Naive thymus-derived CD8-positive, alpha-beta T cell (primary cell): ENCODE results near the gene BCAS1. TPM values are rescaled to one million over a fixed set of nuclear protein-coding genes. Genes with fewer than 3 reads are reported as not detected.
A peak's percentile ranks its signal among the peaks of the same experiment; 100 is the strongest.

Experiments used
- ATAC-seq, 2 donors: fragments of 150-1000 bp; cut with Tn5 transposase in 1 of 2; sonication (Bioruptor Pico), chemical (Tn5 transposase) in 1 of 2; 1 replicate in 1 of 2; 2 replicates in 1 of 2; pipeline ENCODE4 v1.10.0; 2021; ENCODE audit warnings: mild to moderate bottlenecking in 2 of 2, moderate library complexity in 2 of 2
- POLR2A ChIA-PET: fragments of 350-600 bp; sonication (Branson Sonifier 250); formaldehyde crosslinking; loops from one replicate; lab custom pipeline; 2021; ENCODE audit warnings: antibody characterized with exemption; lab: Charles Lee
- DNase-seq, 10 donors: peaks; one replicate each; pipeline versions ENCODE4 v3.0.0 to v3.0.0-alpha.2; 2020 to 2022
- H3K27ac Mint-ChIP-seq, 10 donors: one replicate each; pipeline ENCODE4 v1.8.0; 2020 to 2022; ENCODE audit warnings: mild to moderate bottlenecking in 10 of 10, mixed read lengths in 10 of 10, moderate library complexity in 4 of 10, inconsistent platforms in 1 of 10
- H3K27me3 Mint-ChIP-seq, 5 donors: one replicate each; pipeline ENCODE4 v1.8.0; 2021 to 2022; ENCODE audit warnings: mixed read lengths in 5 of 5
- H3K36me3 Mint-ChIP-seq, 3 donors: one replicate each; pipeline ENCODE4 v1.8.0; 2020 to 2022; ENCODE audit warnings: mixed read lengths in 3 of 3, mild to moderate bottlenecking in 2 of 3, inconsistent platforms in 1 of 3
- H3K4me1 Mint-ChIP-seq, 4 donors: one replicate each; pipeline ENCODE4 v1.8.0; 2021 to 2022; ENCODE audit warnings: mixed read lengths in 4 of 4
- H3K4me3 Mint-ChIP-seq, 10 donors: one replicate each; pipeline ENCODE4 v1.8.0; 2020 to 2022; ENCODE audit warnings: mild to moderate bottlenecking in 10 of 10, mixed read lengths in 10 of 10, moderate library complexity in 6 of 10, inconsistent platforms in 1 of 10
- H3K9me3 Mint-ChIP-seq, 9 donors: one replicate each; pipeline ENCODE4 v1.8.0; 2020 to 2022; ENCODE audit warnings: mixed read lengths in 9 of 9, mild to moderate bottlenecking in 3 of 9, inconsistent platforms in 1 of 9, moderate library complexity in 1 of 9
- polyA plus RNA-seq, 3 donors: library from polyadenylated mRNA; unstranded; fragments of 300-500 nt; fragmentation: Illumina TruSeq; gene quantifications; one replicate each; pipeline ENCODE4 v1.2.3, GENCODE V29; 2021
- total RNA-seq, 8 experiments: library from RNA in 2 of 8; stranded (reverse) in 2 of 8; gene quantifications; one replicate each; pipeline ENCODE4 v1.2.3 and lab custom pipeline; 2021 to 2026

BCAS1 gene
- total and polyA plus RNA-seq, 5 experiments from 2014 or later = not detected

GRCh38 chr20:54099894-54100293 lies 29.5 kb upstream of the BCAS1 start:
- Mint-ChIP-seq H3K27me3 (peaks cover 0 to 6% (median 1%) of the 10 kb centered on the region in 5 donors), H3K9me3 (peaks cover 0 to 5% (median 0%) of the 10 kb centered on the region in 9 donors), H3K27ac (peak overlapping the region in 2 of 10 donors; percentile 9 to 16)

GRCh38 chr20:54098047-54098446 lies 27.7 kb upstream of the BCAS1 start:
- POLR2A ChIA-PET = no interaction called here
- Mint-ChIP-seq H3K27ac (peak overlapping the region in 1 of 10 donors; percentile 66), H3K4me3 (no peak overlapping the region), H3K36me3 (peaks cover 0 to 2% (median 0%) of the 10 kb centered on the region in 3 donors), H3K9me3 (peaks cover 0 to 5% (median 0%) of the 10 kb centered on the region in 9 donors), H3K27me3 (peaks cover 0 to 4% (median 1%) of the 10 kb centered on the region in 5 donors), H3K4me1 (peaks cover 2 to 7% (median 4%) of the 10 kb centered on the region in 4 donors)
- ATAC-seq = no peak
- no peak for DNase-seq

More at GRCh38 chr20:54099894-54100293, 29.5 kb upstream of the BCAS1 start:
- peaks cover 4 to 7% (median 6%) of the 10 kb centered on the region in 4 donors for H3K4me1 Mint-ChIP-seq
- ATAC-seq (no peak), DNase-seq (no peak)
- no peak overlapping the region for H3K4me3 Mint-ChIP-seq
- POLR2A ChIA-PET = no interaction called here
- H3K36me3 Mint-ChIP-seq = peaks cover 0 to 2% (median 0%) of the 10 kb centered on the region in 3 donors

- DNase-seq = no peak
Observed at GRCh38 chr20:54097236-54097529, 26.8 kb upstream of the BCAS1 start.

GRCh38 chr20:54095824-54096223 lies 25.4 kb upstream of the BCAS1 start:
- peaks cover 0 to 2% (median 0%) of the 10 kb centered on the region in 5 donors for H3K27me3 Mint-ChIP-seq
- no peak for DNase-seq
- H3K27ac Mint-ChIP-seq = no peak overlapping the region
- peaks cover 0 to 5% (median 0%) of the 10 kb centered on the region in 9 donors for H3K9me3 Mint-ChIP-seq
- no peak for ATAC-seq
- H3K36me3 Mint-ChIP-seq = peaks cover 0 to 2% (median 0%) of the 10 kb centered on the region in 3 donors
- POLR2A ChIA-PET = no interaction called here
- no peak overlapping the region for H3K4me3 Mint-ChIP-seq
- peaks cover 1 to 7% (median 4%) of the 10 kb centered on the region in 4 donors for H3K4me1 Mint-ChIP-seq

More at GRCh38 chr20:54097236-54097529, 26.8 kb upstream of the BCAS1 start:
- H3K27ac Mint-ChIP-seq = peak overlapping the region in 1 of 10 donors; percentile 56
- POLR2A ChIA-PET = interaction anchor here (0.8 kb wide), 1 partner anchor 31 kb away, joined by 4 read pairs; no protein-coding TSS in a partner anchor
- H3K9me3 Mint-ChIP-seq = peaks cover 0 to 5% (median 0%) of the 10 kb centered on the region in 9 donors
- H3K4me3 Mint-ChIP-seq = no peak overlapping the region
- ATAC-seq = no peak
- H3K36me3 Mint-ChIP-seq = peaks cover 0 to 2% (median 0%) of the 10 kb centered on the region in 3 donors
- peaks cover 0 to 3% (median 1%) of the 10 kb centered on the region in 5 donors for H3K27me3 Mint-ChIP-seq
- peaks cover 2 to 7% (median 4%) of the 10 kb centered on the region in 4 donors for H3K4me1 Mint-ChIP-seq

GRCh38 chr20:54094268-54094580 lies 23.8 kb upstream of the BCAS1 start:
- Mint-ChIP-seq H3K36me3 (no peaks in the 10 kb centered on the region), H3K4me3 (no peak overlapping the region), H3K9me3 (no peaks in the 10 kb centered on the region), H3K27ac (no peak overlapping the region), H3K27me3 (peaks cover 0 to 2% (median 0%) of the 10 kb centered on the region in 5 donors), H3K4me1 (peaks cover 7 to 16% (median 13%) of the 10 kb centered on the region in 4 donors)
- ATAC-seq (no peak), DNase-seq (no peak)
- POLR2A ChIA-PET = interaction anchor here (0.9 to 1.5 kb wide), 2 partner anchors 13 to 15 kb away, joined by 3 to 4 read pairs; no protein-coding TSS in a partner anchor

GRCh38 chr20:54093423-54094267 lies 23.3 kb upstream of the BCAS1 start:
- H3K36me3 Mint-ChIP-seq = no peaks in the 10 kb centered on the region
- peaks cover 7 to 16% (median 13%) of the 10 kb centered on the region in 4 donors for H3K4me1 Mint-ChIP-seq
- peaks cover 0 to 2% (median 0%) of the 10 kb centered on the region in 5 donors for H3K27me3 Mint-ChIP-seq
- no peak overlapping the region for H3K27ac Mint-ChIP-seq
- no peak for ATAC-seq
- no peak overlapping the region for H3K4me3 Mint-ChIP-seq
- POLR2A ChIA-PET = interaction anchor here (0.9 to 1.5 kb wide), 2 partner anchors 13 to 15 kb away, joined by 3 to 4 read pairs; no protein-coding TSS in a partner anchor
- DNase-seq = no peak
- no peaks in the 10 kb centered on the region for H3K9me3 Mint-ChIP-seq

- Mint-ChIP-seq H3K27ac (no peak overlapping the region), H3K36me3 (no peaks in the 10 kb centered on the region), H3K27me3 (peaks cover 0 to 2% (median 0%) of the 10 kb centered on the region in 5 donors), H3K4me3 (no peak overlapping the region), H3K9me3 (no peaks in the 10 kb centered on the region), H3K4me1 (peaks cover 7 to 15% (median 13%) of the 10 kb centered on the region in 4 donors)
- POLR2A ChIA-PET = no interaction called here
- ATAC-seq = no peak
- DNase-seq = no peak
Observed at GRCh38 chr20:54092021-54092420, 21.6 kb upstream of the BCAS1 start.

GRCh38 chr20:54091120-54091480 lies 20.7 kb upstream of the BCAS1 start:
- Mint-ChIP-seq H3K27ac (no peak overlapping the region), H3K27me3 (no peaks in the 10 kb centered on the region), H3K4me3 (no peak overlapping the region), H3K9me3 (no peaks in the 10 kb centered on the region), H3K36me3 (no peaks in the 10 kb centered on the region), H3K4me1 (peaks cover 5 to 9% (median 9%) of the 10 kb centered on the region in 4 donors)
- POLR2A ChIA-PET = no interaction called here
- DNase-seq (no peak), ATAC-seq (no peak)

GRCh38 chr20:54090230-54091119 lies 20.1 kb upstream of the BCAS1 start:
- DNase-seq (no peak), ATAC-seq (no peak)
- no peaks in the 10 kb centered on the region for H3K27me3 Mint-ChIP-seq
- peak overlapping the region in 3 of 10 donors; percentile 16 to 76 (median 24) for H3K27ac Mint-ChIP-seq
- no peaks in the 10 kb centered on the region for H3K9me3 Mint-ChIP-seq
- POLR2A ChIA-PET = no interaction called here
- H3K36me3 Mint-ChIP-seq = no peaks in the 10 kb centered on the region
- H3K4me1 Mint-ChIP-seq = peaks cover 5 to 9% (median 9%) of the 10 kb centered on the region in 4 donors
- no peak overlapping the region for H3K4me3 Mint-ChIP-seq

- Mint-ChIP-seq H3K36me3 (no peaks in the 10 kb centered on the region), H3K4me1 (peaks cover 8 to 12% (median 10%) of the 10 kb centered on the region in 4 donors), H3K27ac (no peak overlapping the region), H3K27me3 (no peaks in the 10 kb centered on the region), H3K4me3 (no peak overlapping the region), H3K9me3 (no peaks in the 10 kb centered on the region)
- no peak for DNase-seq
- no peak for ATAC-seq
- POLR2A ChIA-PET = no interaction called here
Observed at GRCh38 chr20:54088430-54088829, 18.0 kb upstream of the BCAS1 start.

- peaks cover 9 to 20% (median 14%) of the 10 kb centered on the region in 4 donors for H3K4me1 Mint-ChIP-seq
- no peak overlapping the region for H3K4me3 Mint-ChIP-seq
- POLR2A ChIA-PET = no interaction called here
- H3K27me3 Mint-ChIP-seq = no peaks in the 10 kb centered on the region
- no peak overlapping the region for H3K27ac Mint-ChIP-seq
- ATAC-seq = no peak
- no peaks in the 10 kb centered on the region for H3K9me3 Mint-ChIP-seq
- H3K36me3 Mint-ChIP-seq = no peaks in the 10 kb centered on the region
- no peak for DNase-seq
Observed at GRCh38 chr20:54086507-54087039, 16.2 kb upstream of the BCAS1 start.

- no peaks in the 10 kb centered on the region for H3K9me3 Mint-ChIP-seq
- no peak overlapping the region for H3K4me3 Mint-ChIP-seq
- no peak overlapping the region for H3K27ac Mint-ChIP-seq
- H3K27me3 Mint-ChIP-seq = no peaks in the 10 kb centered on the region
- POLR2A ChIA-PET = no interaction called here
- DNase-seq (no peak), ATAC-seq (no peak)
- peaks cover 10 to 23% (median 18%) of the 10 kb centered on the region in 4 donors for H3K4me1 Mint-ChIP-seq
- no peaks in the 10 kb centered on the region for H3K36me3 Mint-ChIP-seq
Observed at GRCh38 chr20:54085910-54086309, 15.5 kb upstream of the BCAS1 start.
